A673 (cell line): Measurements from ENCODE around the gene CAPN13. TPM values are rescaled to one million over a fixed set of nuclear protein-coding genes. Genes with fewer than 3 reads are reported as not detected.

Experiments used
- BruUV-seq: library from RNA; stranded (reverse); fragments of 400-500 nt; replicated peaks from 2 replicates; lab custom pipeline; 2021; lab: Mats Ljungman, UMichigan
- CTCF ChIA-PET: fragments of 300-600 bp; sonication (Branson Sonifier 250); formaldehyde crosslinking; loops from one replicate; lab custom pipeline; 2022; ENCODE audit warnings: antibody characterized with exemption; lab: Charles Lee
- POLR2A ChIA-PET: fragments of 300-600 bp; sonication (Branson Sonifier 250); formaldehyde crosslinking; loops from one replicate; lab custom pipeline; 2022; ENCODE audit warnings: antibody characterized with exemption; ENCODE audit not compliant: low non-redundant PET; lab: Charles Lee
- DNase-seq: peaks from one replicate; pipeline ENCODE4 v3.0.0-alpha.2; 2015; ENCODE audit warnings: low spot score
- H3K27ac ChIP-seq: fragments of 200-600 bp; sonication (generic); 2 replicates; pipeline ENCODE4 v1.5.1; 2016; ENCODE audit warnings: mixed run types, low read depth, mild to moderate bottlenecking, mixed read lengths, antibody characterized with exemption, low read length; ENCODE audit not compliant: poor library complexity, severe bottlenecking
- H3K27me3 ChIP-seq: fragments of 200-600 bp; sonication (generic); replicated peaks from 2 replicates; pipeline ENCODE4 v1.6.1; 2017; ENCODE audit warnings: mixed run types, low read depth, mild to moderate bottlenecking, mixed read lengths, antibody characterized with exemption, low read length; ENCODE audit not compliant: insufficient read depth, poor library complexity
- H3K36me3 ChIP-seq: fragments of 200-600 bp; sonication (generic); 2 replicates; pipeline ENCODE4 v1.6.1; 2016; ENCODE audit warnings: mixed run types, mild to moderate bottlenecking, mixed read lengths, antibody characterized with exemption, low read length; ENCODE audit not compliant: insufficient read depth, poor library complexity, severe bottlenecking
- H3K4me1 ChIP-seq: fragments of 200-600 bp; sonication (generic); 2 replicates; pipeline ENCODE4 v1.6.1; 2017; ENCODE audit warnings: mixed run types, mild to moderate bottlenecking, mixed read lengths, antibody characterized with exemption, low read length; ENCODE audit not compliant: insufficient read depth, poor library complexity, severe bottlenecking
- H3K4me3 ChIP-seq: fragments of 200-600 bp; sonication (generic); 2 replicates; pipeline ENCODE4 v1.5.1; 2016; ENCODE audit warnings: low read depth, mixed run types, mild to moderate bottlenecking, mixed read lengths, low read length; ENCODE audit not compliant: poor library complexity, severe bottlenecking
- H3K9me3 ChIP-seq: fragments of 200-600 bp; sonication (generic); 2 replicates; pipeline ENCODE4 v1.6.1; 2016; ENCODE audit warnings: mixed run types, low read depth, mild to moderate bottlenecking, mixed read lengths, antibody characterized with exemption, low read length; ENCODE audit not compliant: poor library complexity, severe bottlenecking
- CTCF ChIP-seq: fragments of 300-800, 200-600 bp; sonication (generic); conservative IDR thresholded peaks from 2 replicates; pipeline ENCODE4 v1.5.1; 2017; ENCODE audit warnings: low read depth, mild to moderate bottlenecking, antibody characterized with exemption, low read length, moderate library complexity, mixed read lengths
- EZH2 ChIP-seq: fragments of 200-600 bp; sonication (generic); IDR thresholded peaks from 2 replicates; pipeline ENCODE4 v1.6.1; 2017; ENCODE audit warnings: borderline replicate concordance, low read depth, mild to moderate bottlenecking, mixed read lengths, antibody characterized with exemption, low read length; ENCODE audit not compliant: poor library complexity, severe bottlenecking
- intact Hi-C: fragments of 100-400 bp; cut with micrococcal nuclease; formaldehyde crosslinking; loops from one replicate; pipeline ENCODE4 v1.10.0; 2022; ENCODE audit not compliant: unreplicated experiment
- total RNA-seq: library from RNA; stranded (reverse); gene quantifications from 2 replicates; pipeline ENCODE4 v1.2.3, GENCODE V29; 2021

The CAPN13 gene
- total RNA-seq, 1 experiment from 2014 or later, result not detected

GRCh38 chr2:30695749-30696148 lies 111.5 kb downstream of the CAPN13 start:
- Histone ChIP-seq H3K9me3 (no peaks in the 10 kb centered on the region), H3K27me3 (no peaks in the 10 kb centered on the region), H3K36me3 (no peaks in the 10 kb centered on the region), H3K27ac (no peak overlapping the region), H3K4me1 (no peaks in the 10 kb centered on the region), H3K4me3 (no peak overlapping the region)
- BruUV-seq, result no TSS peak
- no peak for DNase-seq
- POLR2A ChIA-PET, result no interaction called here
- TF ChIP-seq CTCF (no peak), EZH2 (no peak)
- intact Hi-C loops, result no loop called here
- CTCF ChIA-PET, result interaction anchor here (2.4 kb wide), 1 partner anchor 16 kb away, joined by 7 read pairs; no protein-coding TSS in a partner anchor

- no peak for TF ChIP-seq EZH2
- TF ChIP-seq CTCF, result no peak
- Histone ChIP-seq H3K4me1 (no peaks in the 10 kb centered on the region), H3K36me3 (no peaks in the 10 kb centered on the region), H3K27ac (no peak overlapping the region), H3K9me3 (no peaks in the 10 kb centered on the region), H3K27me3 (no peaks in the 10 kb centered on the region), H3K4me3 (no peak overlapping the region)
- ChIA-PET POLR2A (no interaction called here), CTCF (interaction anchor here (2.4 kb wide), 1 partner anchor 17 kb away, joined by 7 read pairs; no protein-coding TSS in a partner anchor)
- no TSS peak for BruUV-seq
- intact Hi-C loops, result no loop called here
- no peak for DNase-seq
These were observed 112.8 kb downstream of the CAPN13 start for GRCh38 chr2:30694286-30695055.

- ChIA-PET CTCF (no interaction called here), POLR2A (interaction anchor here (0.5 kb wide), 1 partner anchor 463 kb away, joined by 5 read pairs; no protein-coding TSS in a partner anchor)
- H3K4me3 ChIP-seq, result no peak overlapping the region
- H3K27ac ChIP-seq, result no peak overlapping the region
- BruUV-seq, result no TSS peak
- H3K4me1 ChIP-seq, result no peaks in the 10 kb centered on the region
- no peaks in the 10 kb centered on the region for H3K9me3 ChIP-seq
- intact Hi-C loops, result no loop called here
- no peaks in the 10 kb centered on the region for H3K27me3 ChIP-seq
- H3K36me3 ChIP-seq, result no peaks in the 10 kb centered on the region
- no peak for TF ChIP-seq CTCF
- no peak for TF ChIP-seq EZH2
- no peak for DNase-seq
These were observed 113.4 kb downstream of the CAPN13 start for GRCh38 chr2:30693821-30694281.
